Activated T-helper 1 cell treated with Interleukin-2 at 50 U/mL for 16 hours (primary cell): ENCODE data around the gene HES2.
"Not testable (repeated sequence)": the region's sequence is repeated elsewhere in the genome, so short reads cannot be mapped to it uniquely, and the experiment has no call there.

Source experiments
- DNase-seq: peaks from one replicate; pipeline ENCODE4 v3.0.0-alpha.2; 2020; ENCODE audit warnings: low read depth

Gene HES2

DNA sequence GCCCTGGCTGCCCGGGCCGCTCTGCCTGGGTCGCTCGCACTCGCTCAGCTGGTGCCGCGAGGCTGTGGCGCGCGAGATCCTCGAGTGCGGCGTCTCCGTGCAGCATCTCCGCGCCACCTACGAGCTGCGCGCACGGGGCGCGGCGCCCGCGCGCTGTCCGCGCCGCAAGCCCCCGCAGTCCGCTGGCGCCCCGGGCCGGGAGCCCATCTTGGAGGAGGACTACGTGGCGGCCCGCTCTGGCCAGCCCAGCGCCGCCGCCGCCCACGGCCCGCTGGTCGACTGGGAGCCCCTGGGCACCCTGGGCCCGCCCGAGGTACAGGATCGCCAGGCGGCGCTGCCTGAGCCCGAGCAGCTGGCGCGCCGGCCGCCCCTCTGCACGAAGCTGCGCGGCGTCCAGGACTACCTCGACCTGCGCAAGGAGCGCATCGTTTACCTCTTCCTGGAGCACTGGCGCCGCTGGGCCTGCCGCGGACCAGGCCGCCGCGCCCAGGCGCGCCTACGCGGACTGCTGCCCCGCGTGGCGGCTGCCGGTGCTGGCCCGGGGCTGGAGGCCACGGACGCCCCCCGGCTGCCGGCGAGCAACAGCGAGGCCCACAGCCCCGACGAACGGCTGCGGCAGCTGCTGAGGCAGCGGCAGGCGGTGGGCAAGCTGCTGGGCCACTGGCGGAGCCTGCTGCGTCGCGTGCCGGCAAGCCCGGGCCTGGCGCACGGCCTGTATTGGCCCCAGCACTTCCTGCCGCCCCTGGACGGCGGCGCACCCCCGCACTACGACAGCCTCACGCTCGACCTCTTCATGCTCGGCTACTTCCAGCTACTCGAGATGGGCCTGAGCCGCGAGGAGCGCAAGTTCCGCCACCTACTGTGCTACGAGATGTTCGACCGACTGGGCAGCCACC lies 35.4 kb upstream of the HES2 start:
- DNase-seq = peak; percentile 43

- not testable (repeated sequence) for DNase-seq
Measured at GRCh38 chr1:6453895-6454855, 34.5 kb upstream of the HES2 start.

DNA sequence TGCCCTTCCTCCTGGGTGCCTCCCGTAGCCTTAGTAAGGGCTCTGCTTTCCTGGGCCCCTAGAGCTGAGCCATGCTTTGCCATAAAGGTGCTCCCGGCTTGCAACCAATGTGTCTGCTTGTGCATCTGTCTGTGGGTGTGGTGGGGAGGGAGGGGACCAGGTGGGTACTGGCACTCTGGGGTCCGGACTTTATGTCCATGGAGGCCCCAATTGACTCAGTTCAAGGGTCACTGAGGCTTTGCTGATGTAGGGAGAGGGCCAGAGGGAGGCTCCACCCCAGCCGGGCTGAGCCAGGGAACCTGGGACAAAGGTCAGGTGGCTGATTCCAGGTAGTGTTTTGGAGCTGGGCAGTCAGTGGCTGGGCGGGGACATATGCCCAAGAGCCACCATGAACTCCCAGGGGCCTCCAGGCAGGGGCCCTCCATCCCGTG lies 31.2 kb upstream of the HES2 start:
- no peak for DNase-seq

GRCh38 chr1:6450486-6450885 lies 30.8 kb upstream of the HES2 start:
- DNase-seq = not testable (repeated sequence)

- no peak for DNase-seq
Measured at GRCh38 chr1:6450005-6450450, 30.3 kb upstream of the HES2 start.

- no peak for DNase-seq
Measured at GRCh38 chr1:6448749-6449631, 29.3 kb upstream of the HES2 start.

DNA sequence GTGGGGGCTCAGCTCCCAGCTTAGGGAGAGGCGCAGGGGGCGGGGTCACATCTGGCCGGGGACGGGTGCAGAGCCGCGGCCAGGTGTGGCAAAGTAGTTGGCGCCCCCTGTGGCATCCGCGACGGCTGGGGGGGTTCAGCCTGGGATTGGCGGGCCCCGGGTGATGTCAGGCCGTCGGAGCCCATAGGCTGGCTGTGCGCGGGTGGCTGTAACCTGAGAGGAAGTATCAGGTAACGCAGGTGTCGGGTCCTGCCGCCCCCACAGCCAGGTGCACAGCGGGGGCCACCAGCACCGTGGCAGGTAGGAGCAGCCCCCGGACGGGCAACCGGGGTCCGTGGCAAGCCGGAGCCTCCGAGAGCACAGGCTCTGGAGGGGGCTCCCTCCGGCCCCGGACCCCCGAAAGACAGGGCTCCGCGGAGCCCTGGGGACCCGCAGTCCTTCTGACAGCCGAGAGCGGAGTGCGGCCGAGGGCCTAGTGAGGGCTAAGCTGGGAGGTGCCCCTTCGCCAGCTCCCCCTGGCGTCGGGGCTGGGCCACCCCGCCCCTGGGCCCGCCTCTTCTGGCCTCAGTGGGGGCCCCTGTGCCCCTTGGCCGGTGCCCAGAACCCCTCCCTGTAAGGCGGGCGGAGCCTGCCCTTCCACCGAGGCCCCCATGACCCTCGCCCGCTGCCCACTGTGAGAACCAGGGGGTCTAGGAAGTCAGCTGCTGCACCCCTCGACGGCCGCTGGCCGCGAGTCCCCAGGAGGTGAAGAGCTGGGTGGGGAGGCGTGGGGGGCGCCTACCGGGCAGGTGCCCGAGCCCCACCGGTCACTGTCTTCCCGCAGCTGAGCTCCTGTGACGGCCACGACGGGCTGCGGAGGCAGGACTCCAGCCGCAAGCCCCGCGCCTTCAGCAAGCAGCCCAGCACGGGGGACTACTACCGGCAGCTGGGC lies 28.4 kb upstream of the HES2 start:
- DNase-seq = no peak

- no peak for DNase-seq
Measured at GRCh38 chr1:6447016-6447817, 27.5 kb upstream of the HES2 start.

GRCh38 chr1:6446665-6447015 lies 26.9 kb upstream of the HES2 start:
- no peak for DNase-seq

- DNase-seq = not testable (repeated sequence)
Measured at GRCh38 chr1:6445929-6446328, 26.2 kb upstream of the HES2 start.

DNA sequence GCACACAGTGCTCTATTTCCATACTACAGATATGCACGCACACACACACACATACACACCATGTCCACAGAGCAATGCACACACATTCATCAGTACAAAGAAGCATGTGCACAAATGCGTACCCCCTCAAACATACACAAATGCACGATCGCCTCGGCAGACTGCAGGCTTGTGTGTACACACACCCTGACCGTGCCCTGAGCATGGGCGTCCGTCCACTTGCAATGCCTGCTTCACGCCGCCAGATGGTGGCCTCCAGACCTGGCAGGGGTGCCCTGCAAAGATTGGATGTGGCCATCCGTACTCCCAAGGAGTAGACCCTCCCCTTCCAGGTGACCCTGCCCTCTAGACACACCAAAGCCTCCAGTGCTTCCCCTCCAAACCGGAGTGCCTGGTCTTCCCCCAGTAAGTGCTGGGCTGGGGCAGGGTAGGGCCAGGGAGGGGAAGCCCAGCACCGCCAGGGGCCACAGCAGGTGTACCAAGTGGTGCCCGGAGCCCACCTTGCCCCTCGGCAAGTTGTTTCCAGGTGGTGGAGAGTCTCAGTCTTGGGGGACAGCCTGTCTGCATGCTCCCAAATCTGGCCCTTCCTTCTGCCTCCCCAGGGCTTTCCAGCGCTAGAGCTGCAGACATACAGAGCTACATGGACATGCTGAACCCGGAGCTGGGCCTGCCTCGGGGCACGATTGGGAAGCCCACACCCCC lies 25.5 kb upstream of the HES2 start:
- no peak for DNase-seq

GRCh38 chr1:6444377-6444776 lies 24.7 kb upstream of the HES2 start:
- no peak for DNase-seq

- no peak for DNase-seq
Measured at GRCh38 chr1:6443339-6444115, 23.8 kb upstream of the HES2 start.

- no peak for DNase-seq
Measured at GRCh38 chr1:6441586-6441985, 21.9 kb upstream of the HES2 start.

DNA sequence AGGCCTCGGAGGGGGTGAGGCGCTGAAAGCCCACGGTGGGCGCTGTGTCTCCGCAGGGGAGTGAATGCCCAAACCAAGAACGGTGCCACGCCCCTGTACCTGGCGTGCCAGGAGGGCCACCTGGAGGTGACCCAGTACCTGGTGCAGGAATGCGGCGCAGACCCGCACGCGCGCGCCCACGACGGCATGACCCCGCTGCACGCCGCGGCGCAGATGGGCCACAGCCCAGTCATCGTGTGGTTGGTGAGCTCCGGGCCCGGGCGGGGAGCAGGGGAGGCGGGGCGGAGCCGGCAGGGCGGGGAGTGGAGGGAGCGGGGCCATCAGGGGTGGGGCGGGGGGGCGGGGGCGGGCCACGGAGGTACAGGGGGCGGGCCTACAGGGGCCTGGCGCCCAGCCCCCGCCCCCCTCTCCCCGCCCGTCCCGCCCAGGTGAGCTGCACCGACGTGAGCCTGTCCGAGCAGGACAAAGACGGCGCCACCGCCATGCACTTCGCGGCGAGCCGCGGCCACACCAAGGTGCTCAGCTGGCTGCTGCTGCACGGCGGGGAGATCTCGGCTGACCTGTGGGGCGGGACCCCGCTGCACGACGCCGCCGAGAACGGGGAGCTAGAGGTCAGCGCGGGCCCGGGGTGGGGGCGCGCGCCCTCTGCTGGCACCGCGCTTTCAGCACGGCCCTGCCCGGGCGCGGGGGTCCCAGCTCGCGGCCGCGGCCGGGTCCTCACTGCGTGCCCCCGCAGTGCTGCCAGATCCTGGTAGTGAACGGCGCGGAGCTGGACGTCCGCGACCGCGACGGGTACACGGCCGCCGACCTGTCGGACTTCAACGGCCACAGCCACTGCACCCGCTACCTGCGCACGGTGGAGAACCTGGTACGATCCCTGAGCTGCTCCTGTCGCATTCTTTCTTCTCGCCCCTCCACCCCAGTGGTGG lies 20.7 kb upstream of the HES2 start:
- peak; percentile 64 for DNase-seq

DNA sequence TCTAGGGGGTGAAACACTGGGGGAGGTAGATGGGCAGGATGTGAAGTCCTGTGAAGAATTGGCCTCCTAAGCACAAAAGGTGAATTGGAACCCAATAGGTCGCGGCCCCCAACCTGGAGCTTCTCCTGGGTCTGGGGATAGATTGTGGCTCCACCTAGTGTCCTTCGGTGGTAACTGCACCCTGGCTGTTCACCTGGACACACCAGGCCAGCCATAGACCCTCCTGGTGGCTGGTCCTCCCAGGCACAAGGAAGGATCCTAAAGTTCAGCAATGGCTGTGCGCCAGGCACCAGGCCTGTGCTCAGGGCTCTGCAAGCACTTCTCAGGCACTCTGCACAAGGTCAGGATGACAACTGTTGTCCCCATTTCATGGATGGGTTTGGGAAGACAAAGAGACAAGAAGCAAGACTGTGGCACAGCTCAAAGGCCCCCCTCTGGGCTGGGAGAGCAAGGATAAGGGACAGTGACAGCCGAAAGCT lies 18.4 kb upstream of the HES2 start:
- peak; percentile 51 for DNase-seq
